Measurements from ENCODE around the gene REXO5. TPM values are rescaled to one million over a fixed set of nuclear protein-coding genes. Genes with fewer than 3 reads are reported as not detected.

The REXO5 gene
- total RNA-seq, 1 experiment from 2014 or later, result 6.7 TPM

DNA sequence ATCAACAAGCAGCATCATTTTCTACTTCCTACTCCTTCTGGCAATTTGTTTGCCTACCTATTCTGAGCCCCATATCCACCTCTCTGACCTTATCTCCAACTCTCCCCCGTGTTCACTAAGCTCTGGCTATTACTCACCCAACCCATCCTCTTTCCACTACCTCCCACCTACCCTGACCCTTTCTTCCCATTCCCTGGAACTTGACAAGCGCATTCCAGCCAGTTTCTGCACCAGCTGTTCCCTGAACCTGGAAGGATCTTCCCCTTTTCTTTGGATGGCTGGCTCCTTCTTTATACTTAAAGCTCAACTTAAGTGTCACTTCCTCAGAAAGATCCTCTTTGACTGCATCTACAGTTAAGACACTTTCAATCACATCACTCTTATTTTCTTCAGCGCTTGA, 91.6 kb downstream of the REXO5 start:
- H4K20me1 ChIP-seq (ENCODE audit: control insufficient read depth, insufficient read depth, insufficient read length), result no peaks in the 10 kb centered on the region
- no peak overlapping the region for H3T11ph ChIP-seq (ENCODE audit: low read length)
- H3K79me2 ChIP-seq (ENCODE audit: insufficient read depth, low read length), result peaks cover 17% of the 10 kb centered on the region; the same call in 1 of the 2 replicates
- H2AFZ ChIP-seq (ENCODE audit: low read length), result no peak overlapping the region
- H2BK15ac ChIP-seq (ENCODE audit: low read depth, low read length), result no peak overlapping the region
- H3K36me3 Mint-ChIP-seq (ENCODE audit: insufficient read depth in 1 of 3, low read depth in 3 of 3), result peaks cover 7 to 27% (median 14%) of the 10 kb centered on the region in 3 experiments
- no peaks in the 10 kb centered on the region for H3K27me3 Mint-ChIP-seq (ENCODE audit: low read depth)
- H3K4ac ChIP-seq (ENCODE audit: low read depth, low read length), result no peak overlapping the region
- H3K9ac ChIP-seq (ENCODE audit: extremely low read depth, insufficient read length, low read length), result no peak overlapping the region
- no peak overlapping the region for H2AK5ac ChIP-seq (ENCODE audit: insufficient read length, low read length)
- H3K4me1 Mint-ChIP-seq, result peaks cover 32 to 36% of the 10 kb centered on the region in 2 experiments
- no peak overlapping the region for H3K23ac ChIP-seq (ENCODE audit: insufficient read length, low read depth, low read length)
- no peak overlapping the region for H3K56ac ChIP-seq (ENCODE audit: insufficient read length, low read depth, low read length)
- H3K18ac ChIP-seq (ENCODE audit: insufficient read length, low read depth, low read length), result no peak overlapping the region
- WGBS (ENCODE audit: extremely low coverage, insufficient read length, low lambda C conversion rate), result no CpG with 5 or more reads among the region's 3 CpGs
- peak overlapping the region in 1 of 2 experiments; percentile 17; a peak in 1 of 5 replicates for H3K4me3 Mint-ChIP-seq
- no peak overlapping the region for H2BK20ac ChIP-seq (ENCODE audit: low read depth, low read length, poor library complexity, severe bottlenecking)
- no peak overlapping the region for H3K27ac Mint-ChIP-seq
- H3K4me1 ChIP-seq (ENCODE audit: insufficient read depth, low read length), result no peaks in the 10 kb centered on the region
- TF ChIP-seq CTCF (conservative IDR thresholded peaks at IDR 0.05), result no peak
- no peak overlapping the region for H3K4me2 ChIP-seq (ENCODE audit: insufficient read depth, insufficient read length, low read length)
- H3K9me3 Mint-ChIP-seq, result no peaks in the 10 kb centered on the region; a peak in 1 of 5 replicates
- H2BK120ac ChIP-seq (ENCODE audit: low read depth, low read length, poor library complexity, severe bottlenecking), result no peak overlapping the region
- H2BK5ac ChIP-seq (ENCODE audit: insufficient read length, low read length), result no peak overlapping the region
- no peaks in the 10 kb centered on the region for H3K27me3 ChIP-seq (ENCODE audit: insufficient read depth, low read length)
- no peak overlapping the region for H4K91ac ChIP-seq (ENCODE audit: insufficient read length, low read depth, low read length)
- no peak overlapping the region for H3K27ac ChIP-seq (ENCODE audit: insufficient read length, low read depth, low read length)
- H3K79me1 ChIP-seq (ENCODE audit: insufficient read depth, low read depth, low read length, poor library complexity, severe bottlenecking), result peaks cover 5% of the 10 kb centered on the region
- H3K23me2 ChIP-seq (ENCODE audit: insufficient read length, low read depth, low read length, poor library complexity, severe bottlenecking), result peaks cover 14% of the 10 kb centered on the region
- H4K8ac ChIP-seq (replicated peaks; ENCODE audit: insufficient read length, low read depth, low read length), result no peak overlapping the region
- no peak overlapping the region for H2BK12ac ChIP-seq (ENCODE audit: insufficient read length, low read depth, low read length)
- no peak overlapping the region for H4K5ac ChIP-seq (ENCODE audit: insufficient read length, low read depth, low read length)
- DNase-seq, result no peak
- H3K14ac ChIP-seq (ENCODE audit: insufficient read depth, low read length), result no peak overlapping the region
- H3K9me3 ChIP-seq (ENCODE audit: control insufficient read depth, low read depth, low read length), result no peaks in the 10 kb centered on the region

All from H9 (cell line).